T47D (cell line): Measurements from ENCODE around the gene INPP5E.

Source experiments
- DNase-seq, 2 experiments: peaks; one replicate each; pipeline versions ENCODE4 v3.0.0 to v3.0.0-alpha.2; 2011 to 2012; ENCODE audit warnings: low read depth in 1 of 2, low spot score in 1 of 2
- JUND ChIP-seq: IDR thresholded peaks from 2 replicates; pipeline ENCODE4 v1.6.1; 2012; ENCODE audit warnings: low read depth
- in situ Hi-C: cut with HindIII; loops from 2 replicates; pipeline ENCODE4 v1.10.0; 2016; ENCODE audit warnings: low sequenced_read_pairs, low pct_unique_long_range_greater_than_20kb

Gene INPP5E

GRCh38 chr9:136439481-136440408 lies at the start of gene INPP5E:
Gene INPP5E (minus strand): TSS chr9:136439845. CDS start chr9:136439419, 426 bp downstream.
- in situ Hi-C loops, result no loop called here
- DNase-seq, result peak; percentile 81 to 88
- no peak for TF ChIP-seq JUND

GRCh38 chr9:136488247-136489214 lies 48.9 kb upstream of the INPP5E start:
- no peak for TF ChIP-seq JUND
- peak; percentile 81 to 82 for DNase-seq
- in situ Hi-C loops, result no loop called here

GRCh38 chr9:136487672-136488071 lies 48.0 kb upstream of the INPP5E start:
- DNase-seq, result no peak
- in situ Hi-C loops, result no loop called here
- TF ChIP-seq JUND, result no peak

GRCh38 chr9:136486823-136487620 lies 47.4 kb upstream of the INPP5E start:
- TF ChIP-seq JUND, result no peak
- DNase-seq, result no peak
- in situ Hi-C loops, result no loop called here

- TF ChIP-seq JUND, result no peak
- no peak for DNase-seq
- in situ Hi-C loops, result no loop called here
Measured at GRCh38 chr9:136486131-136486530, 46.5 kb upstream of the INPP5E start.

- peak; percentile 82 to 90 for DNase-seq
- in situ Hi-C loops, result no loop called here
- TF ChIP-seq JUND, result no peak
Measured at GRCh38 chr9:136485049-136486045, 45.7 kb upstream of the INPP5E start.

GRCh38 chr9:136484153-136485048 lies 44.8 kb upstream of the INPP5E start:
- no peak for TF ChIP-seq JUND
- peak in 1 of 2 experiments; percentile 89 for DNase-seq
- in situ Hi-C loops, result no loop called here

GRCh38 chr9:136483589-136484152 lies 44.0 kb upstream of the INPP5E start:
- in situ Hi-C loops, result no loop called here
- TF ChIP-seq JUND, result no peak
- DNase-seq, result peak; percentile 90 to 95

GRCh38 chr9:136482793-136483588 lies 43.3 kb upstream of the INPP5E start, which contains the start of gene SEC16A:
Gene SEC16A (minus strand): TSS chr9:136483040. CDS start chr9:136477615, 5,425 bp downstream.
- TF ChIP-seq JUND, result no peak
- DNase-seq, result peak; percentile 95 to 99
- in situ Hi-C loops, result no loop called here
